ENCODE results near the gene ERBB3.

- TF ChIP-seq CTCF (IDR thresholded peaks at IDR 0.05) (no peak), ZFX (IDR thresholded peaks at IDR 0.05; ENCODE audit: borderline replicate concordance) (no peak)
These were observed 48.8 kb downstream of the ERBB3 start for GRCh38 chr12:56128670-56129205.

Measured in 22Rv1 (cell line).